ENCODE measurements around the gene PDCD11.

The PDCD11 gene

DNA sequence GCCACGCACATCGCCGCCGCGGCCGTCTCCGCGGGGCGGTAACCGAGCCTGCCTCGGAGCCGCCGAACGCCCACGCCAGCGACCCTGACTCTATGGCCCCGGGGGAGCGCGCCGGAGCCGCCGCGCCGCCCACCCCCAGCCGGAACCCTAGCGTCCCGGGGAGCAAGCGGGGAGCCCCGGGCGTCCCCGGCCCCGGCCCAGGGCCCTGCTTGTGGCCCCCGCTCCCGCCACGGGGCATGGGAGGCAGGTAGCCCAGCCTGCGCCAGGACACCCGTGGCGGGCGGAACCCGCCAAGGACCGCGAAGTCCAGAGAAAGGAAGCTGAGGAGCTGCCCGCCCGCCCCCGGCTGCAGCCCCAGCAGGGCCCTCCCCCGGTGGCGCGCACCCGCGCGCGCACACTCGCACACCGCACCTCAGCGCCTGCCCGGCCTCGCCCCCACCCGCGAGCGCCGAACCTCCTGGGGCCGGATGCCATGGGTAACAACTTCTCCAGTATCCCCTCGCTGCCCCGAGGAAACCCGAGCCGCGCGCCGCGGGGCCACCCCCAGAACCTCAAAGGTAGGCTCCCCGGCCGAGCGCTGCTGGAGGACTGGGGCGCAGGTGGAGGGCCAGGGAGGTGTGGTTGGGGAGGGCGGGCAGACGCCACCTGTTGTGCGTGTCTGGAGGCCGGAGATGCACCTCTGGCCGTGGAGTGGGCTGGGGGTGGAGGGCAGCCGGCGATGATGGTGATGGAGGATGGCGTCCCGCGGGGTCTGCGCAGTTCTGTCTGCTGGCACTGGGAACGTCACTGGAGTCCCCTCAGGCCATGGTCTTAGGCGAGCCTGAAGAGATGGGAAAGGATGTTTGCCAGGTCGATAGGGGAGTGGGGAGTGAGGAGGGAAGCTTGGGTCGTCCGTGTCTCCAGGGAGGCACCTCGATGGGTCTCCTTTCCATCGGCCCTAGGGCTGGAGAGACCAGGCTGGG is 97.8 kb downstream of the PDCD11 start:
- H3K4me3 Mint-ChIP-seq = peak overlapping the region; percentile 58
- no peaks in the 10 kb centered on the region for H3K9me3 Mint-ChIP-seq
- H3K27me3 Mint-ChIP-seq = peaks cover 51% of the 10 kb centered on the region
- peaks cover 43% of the 10 kb centered on the region for H3K4me1 Mint-ChIP-seq
- ATAC-seq = peak; percentile 27
- H3K27ac Mint-ChIP-seq = no peak overlapping the region
- H3K36me3 Mint-ChIP-seq = no peaks in the 10 kb centered on the region

GRCh38 chr10:103495321-103495720 is 98.9 kb downstream of the PDCD11 start:
- no peak overlapping the region for H3K4me3 Mint-ChIP-seq
- no peak for ATAC-seq
- peaks cover 32% of the 10 kb centered on the region for H3K4me1 Mint-ChIP-seq
- H3K9me3 Mint-ChIP-seq = no peaks in the 10 kb centered on the region
- H3K36me3 Mint-ChIP-seq = no peaks in the 10 kb centered on the region
- peaks cover 61% of the 10 kb centered on the region for H3K27me3 Mint-ChIP-seq
- H3K27ac Mint-ChIP-seq = no peak overlapping the region

Data from stimulated activated memory B cell treated with anti-CD40 and anti-IgM and Interleukin-4, amounts not matched to agents 10 μg/mL and 1 μg/mL and 100 μg/mL, for 72 hours (primary cell).